Neural progenitor cell (in vitro differentiated cells): ENCODE measurements around the gene PRKD1.

Experiments used
- EZH2 ChIP-seq: fragments of 200-600 bp; sonication (generic); IDR thresholded peaks from 2 replicates; pipeline ENCODE4 v1.6.1; 2017; ENCODE audit warnings: antibody characterized with exemption, mild to moderate bottlenecking, moderate library complexity
- EZH2phosphoT487 ChIP-seq: fragments of 200-600 bp; sonication (generic); IDR thresholded peaks from 2 replicates; pipeline ENCODE4 v1.6.1; 2017; ENCODE audit warnings: antibody characterized with exemption
- TF ChIP-seq, protein P1 (sequence below): fragments of 200-600 bp; sonication (generic); IDR thresholded peaks from 2 replicates; pipeline ENCODE4 v1.5.1; 2017; ENCODE audit warnings: antibody characterized with exemption, mild to moderate bottlenecking

- TF ChIP-seq, protein P1, sequence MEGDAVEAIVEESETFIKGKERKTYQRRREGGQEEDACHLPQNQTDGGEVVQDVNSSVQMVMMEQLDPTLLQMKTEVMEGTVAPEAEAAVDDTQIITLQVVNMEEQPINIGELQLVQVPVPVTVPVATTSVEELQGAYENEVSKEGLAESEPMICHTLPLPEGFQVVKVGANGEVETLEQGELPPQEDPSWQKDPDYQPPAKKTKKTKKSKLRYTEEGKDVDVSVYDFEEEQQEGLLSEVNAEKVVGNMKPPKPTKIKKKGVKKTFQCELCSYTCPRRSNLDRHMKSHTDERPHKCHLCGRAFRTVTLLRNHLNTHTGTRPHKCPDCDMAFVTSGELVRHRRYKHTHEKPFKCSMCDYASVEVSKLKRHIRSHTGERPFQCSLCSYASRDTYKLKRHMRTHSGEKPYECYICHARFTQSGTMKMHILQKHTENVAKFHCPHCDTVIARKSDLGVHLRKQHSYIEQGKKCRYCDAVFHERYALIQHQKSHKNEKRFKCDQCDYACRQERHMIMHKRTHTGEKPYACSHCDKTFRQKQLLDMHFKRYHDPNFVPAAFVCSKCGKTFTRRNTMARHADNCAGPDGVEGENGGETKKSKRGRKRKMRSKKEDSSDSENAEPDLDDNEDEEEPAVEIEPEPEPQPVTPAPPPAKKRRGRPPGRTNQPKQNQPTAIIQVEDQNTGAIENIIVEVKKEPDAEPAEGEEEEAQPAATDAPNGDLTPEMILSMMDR: no peak
- TF ChIP-seq EZH2phosphoT487 (no peak), EZH2 (no peak)
Observed at GRCh38 chr14:29885988-29886387, 41.7 kb downstream of the PRKD1 start.
